ENCODE measurements around the gene LHX3. TPM values are rescaled to one million over a fixed set of nuclear protein-coding genes. Genes with fewer than 3 reads are reported as not detected.
"Not testable (repeated sequence)": the region's sequence is repeated elsewhere in the genome, so short reads cannot be mapped to it uniquely, and the experiment has no call there.

The LHX3 gene
- total RNA-seq, 1 donor from 2014 or later = not detected

GRCh38 chr9:136242248-136242647 lies 37.3 kb upstream of the LHX3 start:
- no peak for ATAC-seq
- no peak for DNase-seq (ENCODE audit: low spot score)

- ATAC-seq = no peak
- DNase-seq (ENCODE audit: low spot score) = no peak
Observed at GRCh38 chr9:136241542-136241941, 36.6 kb upstream of the LHX3 start.

GRCh38 chr9:136240941-136241340 lies 36.0 kb upstream of the LHX3 start:
- DNase-seq (ENCODE audit: low spot score) (no peak), ATAC-seq (no peak)

- no peak for DNase-seq (ENCODE audit: low spot score)
- no peak for ATAC-seq
Observed at GRCh38 chr9:136239983-136240330, 35.0 kb upstream of the LHX3 start.

- DNase-seq (ENCODE audit: low spot score) (no peak), ATAC-seq (no peak)
Observed at GRCh38 chr9:136239135-136239982, 34.4 kb upstream of the LHX3 start.

- ATAC-seq = no peak
- no peak for DNase-seq (ENCODE audit: low spot score)
Observed at GRCh38 chr9:136238342-136238732, 33.4 kb upstream of the LHX3 start.

- ATAC-seq (no peak), DNase-seq (ENCODE audit: low spot score) (no peak)
Observed at GRCh38 chr9:136237486-136238341, 32.8 kb upstream of the LHX3 start.

- ATAC-seq; DNase-seq (ENCODE audit: low spot score): not testable (repeated sequence)
Observed at GRCh38 chr9:136236471-136237410, 31.8 kb upstream of the LHX3 start.

- ATAC-seq (no peak), DNase-seq (ENCODE audit: low spot score) (no peak)
Observed at GRCh38 chr9:136235709-136236455, 31.0 kb upstream of the LHX3 start.

GRCh38 chr9:136235171-136235570 lies 30.2 kb upstream of the LHX3 start:
- DNase-seq (ENCODE audit: low spot score) = no peak
- ATAC-seq = no peak

- DNase-seq (ENCODE audit: low spot score) (no peak), ATAC-seq (no peak)
Observed at GRCh38 chr9:136234597-136234996, 29.7 kb upstream of the LHX3 start.

GRCh38 chr9:136233868-136234267 lies 28.9 kb upstream of the LHX3 start:
- ATAC-seq = no peak
- no peak for DNase-seq (ENCODE audit: low spot score)

GRCh38 chr9:136233411-136233810 lies 28.5 kb upstream of the LHX3 start:
- DNase-seq (ENCODE audit: low spot score) (no peak), ATAC-seq (no peak)

- ATAC-seq = no peak
- no peak for DNase-seq (ENCODE audit: low spot score)
Observed at GRCh38 chr9:136232969-136233368, 28.0 kb upstream of the LHX3 start.

- ATAC-seq = no peak
- no peak for DNase-seq (ENCODE audit: low spot score)
Observed at GRCh38 chr9:136231478-136232297, 26.8 kb upstream of the LHX3 start.

GRCh38 chr9:136230773-136231172 lies 25.8 kb upstream of the LHX3 start:
- DNase-seq (ENCODE audit: low spot score) (peak; percentile 89), ATAC-seq (peak; percentile 83)

GRCh38 chr9:136230365-136230764 lies 25.4 kb upstream of the LHX3 start:
- ATAC-seq (no peak), DNase-seq (ENCODE audit: low spot score) (no peak)

GRCh38 chr9:136229096-136230065 lies 24.5 kb upstream of the LHX3 start:
- no peak for ATAC-seq
- no peak for DNase-seq (ENCODE audit: low spot score)
